HG02973 (cell line): ENCODE data around the gene DROSHA.
"Not testable (repeated sequence)": the region's sequence is repeated elsewhere in the genome, so short reads cannot be mapped to it uniquely, and the experiment has no call there.

Experiments
- ATAC-seq: cut with Tn5 transposase; IDR thresholded peaks from one replicate; pipeline ENCODE4 v1.9.1; 2021; ENCODE audit warnings: moderate library complexity; ENCODE audit not compliant: unreplicated experiment

DROSHA gene

DNA sequence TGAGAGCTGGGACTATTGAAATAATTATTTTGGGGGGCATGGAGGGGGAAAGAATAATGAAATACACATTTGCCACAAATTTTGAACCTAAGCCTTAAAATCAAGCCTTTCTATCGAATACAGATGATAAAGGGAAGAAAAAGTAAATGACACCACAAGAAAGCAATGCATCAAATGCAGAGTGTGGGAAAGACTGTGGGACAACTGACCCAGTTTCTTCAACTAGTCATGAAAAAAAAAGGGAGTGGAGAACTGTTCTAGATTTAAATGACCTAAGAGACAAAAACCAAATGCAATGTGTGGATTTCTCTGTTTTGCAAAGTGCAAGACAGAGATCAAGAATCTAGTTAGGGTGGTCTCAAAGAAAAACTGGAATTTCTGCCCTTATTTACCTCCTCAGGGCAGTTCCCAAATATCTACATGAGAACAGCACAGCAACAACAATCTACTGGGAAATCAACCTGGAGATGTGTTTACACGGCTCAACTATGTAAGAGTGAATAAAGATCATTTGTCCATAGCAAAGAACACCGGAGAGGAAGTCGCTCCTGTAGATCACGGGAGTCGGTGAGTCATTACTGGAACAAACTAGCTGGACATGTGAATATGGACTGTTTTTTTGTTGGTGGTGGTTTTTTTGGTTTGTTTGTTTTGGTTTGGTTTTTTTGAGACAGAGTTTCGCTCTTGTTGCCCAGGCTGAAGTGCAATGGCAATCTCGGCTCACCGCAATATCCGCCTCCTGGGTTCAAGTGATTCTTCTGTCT is 145.9 kb downstream of the DROSHA start:
- no peak for ATAC-seq

GRCh38 chr5:31383734-31384133 is 148.2 kb downstream of the DROSHA start:
- ATAC-seq: no peak

DNA sequence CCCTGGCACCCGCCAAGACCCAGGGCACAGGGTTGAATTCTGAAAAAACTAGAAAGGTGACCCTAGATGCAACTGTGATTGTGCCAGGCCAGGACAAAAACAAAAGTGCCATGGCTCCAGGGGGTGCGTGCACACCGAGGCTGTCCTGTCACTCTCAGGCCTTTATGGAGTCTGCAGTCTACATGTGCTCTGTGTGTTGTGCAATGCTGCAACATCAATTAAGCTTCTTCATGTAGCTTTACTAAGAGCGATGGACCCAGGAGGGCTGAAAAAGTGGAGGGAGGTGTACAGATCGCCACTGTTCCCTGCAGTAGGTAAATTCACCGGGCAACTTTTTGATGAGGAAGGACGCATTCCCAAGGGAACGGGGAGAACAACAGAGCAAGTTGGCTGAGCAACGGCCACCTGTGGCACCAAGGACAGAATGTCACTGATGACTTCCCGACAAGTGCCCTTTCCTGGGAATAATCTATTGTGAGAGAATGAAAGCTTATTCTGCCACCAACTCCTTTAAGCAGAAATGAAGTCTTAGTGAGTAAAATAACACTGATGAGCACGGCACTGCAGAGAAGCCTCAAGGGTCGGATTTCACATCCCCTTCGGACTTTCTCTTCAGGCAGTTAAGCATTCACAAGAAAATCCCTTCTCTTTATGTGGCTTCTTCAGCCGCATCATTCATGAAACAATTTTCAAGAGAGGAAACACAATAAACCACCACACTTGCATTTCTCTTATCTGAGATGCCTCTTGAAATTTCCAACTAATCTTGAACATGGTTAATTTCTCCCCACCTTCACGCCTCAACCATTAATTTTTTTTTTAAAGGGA is 149.6 kb downstream of the DROSHA start:
- ATAC-seq: no peak

GRCh38 chr5:31381299-31381698 is 150.6 kb downstream of the DROSHA start:
- no peak for ATAC-seq

GRCh38 chr5:31380049-31380448 is 151.8 kb downstream of the DROSHA start:
- no peak for ATAC-seq

DNA sequence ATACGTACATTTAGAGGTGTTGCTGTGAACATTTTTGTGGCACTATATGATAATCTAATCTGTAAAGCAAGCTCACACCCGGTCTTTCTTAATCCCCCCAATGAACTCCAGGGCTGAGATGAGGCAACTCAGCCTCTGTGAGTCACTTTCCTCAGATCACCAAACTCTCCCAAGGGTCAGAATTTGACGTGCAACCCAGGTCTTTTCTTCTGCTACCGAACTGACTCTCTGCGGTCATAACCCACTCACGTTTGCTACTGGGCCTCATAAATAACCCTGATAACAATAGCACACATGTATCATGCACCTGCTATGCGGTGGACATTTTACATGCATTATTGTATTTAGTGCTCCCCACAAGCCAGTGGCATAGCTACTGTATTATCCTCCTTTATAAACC is 153.1 kb downstream of the DROSHA start:
- ATAC-seq: no peak

- ATAC-seq: no peak
Measured at GRCh38 chr5:31378136-31378535, 153.8 kb downstream of the DROSHA start.

DNA sequence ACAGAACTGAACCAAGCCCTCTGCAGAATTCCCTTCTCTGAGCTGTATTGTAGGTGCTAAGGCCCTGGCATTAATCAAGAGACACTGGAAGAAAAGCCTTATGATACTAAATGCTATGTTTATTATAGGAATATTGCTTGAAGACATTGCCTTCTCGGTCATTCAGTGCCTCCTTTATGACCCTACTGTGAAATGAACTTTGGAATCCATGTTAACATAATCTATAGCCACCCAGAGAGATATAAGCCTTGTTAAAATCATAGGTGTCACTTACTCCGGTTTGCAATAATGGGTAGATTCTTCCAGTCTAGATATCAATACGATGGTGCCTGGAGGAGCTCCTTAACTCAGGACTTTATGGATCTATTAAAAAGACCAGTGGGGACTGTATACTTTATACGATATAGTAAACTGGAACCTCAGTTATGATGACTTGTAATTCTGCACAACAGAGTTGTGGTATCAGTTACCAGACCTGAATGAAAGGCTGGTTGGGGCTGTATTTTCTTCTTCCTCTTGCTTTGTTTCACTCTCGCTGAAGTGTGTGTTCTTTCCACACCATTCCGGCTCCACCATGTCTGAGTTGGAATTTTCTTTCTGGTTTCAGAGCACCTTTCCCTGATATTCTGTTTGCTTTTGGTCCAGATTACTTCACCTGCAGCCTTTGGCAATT is 154.5 kb downstream of the DROSHA start:
- ATAC-seq: no peak

GRCh38 chr5:31375999-31376720 is 155.7 kb downstream of the DROSHA start:
- ATAC-seq: no peak

GRCh38 chr5:31372124-31372523 is 159.8 kb downstream of the DROSHA start:
- ATAC-seq: no peak

- no peak for ATAC-seq
Measured at GRCh38 chr5:31366941-31367340, 165.0 kb downstream of the DROSHA start.

DNA sequence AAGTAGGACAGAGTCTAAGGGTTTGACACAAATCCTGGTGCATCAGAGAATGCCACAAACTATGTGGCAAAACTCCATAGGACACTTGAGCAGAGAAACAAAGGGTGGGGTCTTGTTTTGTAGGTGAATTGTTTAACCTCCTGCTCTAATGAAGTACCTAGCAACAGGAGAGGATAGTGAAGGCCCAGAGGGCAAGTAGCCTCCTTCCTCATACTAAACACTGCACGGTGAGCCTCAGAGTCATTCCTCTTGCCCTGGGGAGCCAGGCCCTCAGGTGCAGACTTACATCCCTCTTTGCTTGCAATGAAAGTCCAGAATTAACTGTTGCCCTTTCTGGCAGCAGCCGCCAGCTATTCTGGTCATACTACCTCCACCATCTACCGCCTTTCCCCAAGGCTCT is 166.1 kb downstream of the DROSHA start:
- no peak for ATAC-seq

DNA sequence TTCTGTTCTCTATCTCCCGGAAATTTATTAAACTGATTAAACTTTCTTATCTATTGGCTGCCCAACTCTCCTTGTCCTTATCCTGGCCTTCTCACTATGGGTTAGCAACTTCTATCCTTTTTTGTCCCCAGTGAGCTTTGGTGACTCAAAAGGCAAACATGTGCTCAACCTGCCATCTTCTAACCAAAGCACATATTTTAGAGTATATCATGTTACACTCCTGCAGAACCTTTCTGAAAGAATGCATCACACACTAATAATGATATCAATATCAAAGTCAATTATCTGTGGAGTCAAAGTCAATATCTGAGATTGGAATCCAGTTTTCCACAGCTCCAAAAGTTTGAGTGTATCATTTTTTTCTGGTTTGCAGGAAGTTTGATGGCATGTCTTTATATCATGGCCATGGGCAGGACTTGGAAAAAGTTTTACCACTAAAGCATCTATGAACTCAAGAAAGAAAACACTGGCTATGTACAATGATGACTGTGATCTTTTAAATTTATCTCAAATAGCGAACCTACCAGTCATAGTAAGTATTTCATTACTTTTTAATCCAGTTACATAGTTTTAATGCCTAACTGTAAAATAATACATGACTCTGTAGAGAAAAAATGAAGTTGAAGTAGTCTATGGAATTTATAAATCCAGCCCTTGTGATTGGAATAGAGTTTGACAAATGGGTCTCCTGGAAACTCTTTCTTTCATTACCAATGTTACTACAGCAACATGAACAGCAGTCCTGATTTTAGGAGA is 166.8 kb downstream of the DROSHA start:
- ATAC-seq: no peak

- ATAC-seq: no peak
Measured at GRCh38 chr5:31362931-31363568, 168.8 kb downstream of the DROSHA start.

DNA sequence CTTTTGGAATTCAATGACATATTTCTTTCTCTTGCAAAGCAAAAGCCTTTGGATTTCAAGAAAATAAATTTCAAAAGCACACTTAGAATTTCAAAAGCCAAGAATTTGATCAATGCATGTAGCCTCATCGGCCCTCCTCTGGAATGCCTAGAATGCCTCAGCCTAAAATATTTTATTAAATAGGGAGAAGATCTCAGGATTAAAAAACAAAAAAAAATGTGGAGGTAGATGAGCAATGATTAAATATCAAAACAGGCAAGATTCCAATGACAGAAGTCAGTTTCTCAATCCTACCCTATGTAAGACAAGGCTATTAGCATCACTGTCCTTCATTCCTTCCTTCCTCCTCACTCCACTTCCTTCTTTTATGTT is 169.4 kb downstream of the DROSHA start:
- ATAC-seq: no peak

DNA sequence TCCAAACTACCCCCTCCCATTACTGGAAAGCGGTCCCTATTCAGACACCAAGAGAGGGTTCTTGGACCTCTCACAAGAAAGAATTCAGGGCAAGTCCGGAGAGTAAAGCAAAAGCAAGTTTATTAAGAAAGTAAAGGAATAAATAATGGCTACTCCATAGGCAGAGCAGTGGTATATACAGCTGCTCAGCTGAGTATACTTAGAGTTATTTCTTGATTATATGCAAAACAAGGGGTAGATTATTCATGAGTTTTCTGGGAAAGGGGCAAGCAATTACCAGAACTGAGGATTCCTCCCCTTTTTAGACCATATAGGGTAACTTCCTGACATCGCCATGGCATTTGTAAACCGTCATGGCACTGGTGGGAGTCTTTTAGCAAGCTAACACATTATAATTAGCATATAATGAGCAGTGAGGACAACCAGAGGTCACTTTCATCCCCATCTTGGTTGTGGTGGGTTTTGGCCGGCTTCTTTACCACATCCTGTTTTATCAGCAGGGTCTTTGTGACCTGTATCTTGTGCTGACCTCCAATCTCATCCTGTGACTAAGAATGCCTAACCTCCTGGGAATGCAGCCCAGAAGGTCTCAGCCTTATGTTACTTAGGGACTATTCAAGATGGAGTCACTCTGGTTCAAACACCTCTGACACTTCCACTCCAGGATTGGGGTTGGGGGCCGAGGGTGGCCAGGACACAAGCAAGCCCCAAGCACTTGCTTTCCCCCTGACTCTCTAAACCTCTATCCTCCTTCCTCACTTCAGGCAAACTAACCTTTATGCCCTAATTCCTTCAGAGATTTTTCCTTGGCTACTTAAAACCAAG is 170.0 kb downstream of the DROSHA start:
- not testable (repeated sequence) for ATAC-seq

DNA sequence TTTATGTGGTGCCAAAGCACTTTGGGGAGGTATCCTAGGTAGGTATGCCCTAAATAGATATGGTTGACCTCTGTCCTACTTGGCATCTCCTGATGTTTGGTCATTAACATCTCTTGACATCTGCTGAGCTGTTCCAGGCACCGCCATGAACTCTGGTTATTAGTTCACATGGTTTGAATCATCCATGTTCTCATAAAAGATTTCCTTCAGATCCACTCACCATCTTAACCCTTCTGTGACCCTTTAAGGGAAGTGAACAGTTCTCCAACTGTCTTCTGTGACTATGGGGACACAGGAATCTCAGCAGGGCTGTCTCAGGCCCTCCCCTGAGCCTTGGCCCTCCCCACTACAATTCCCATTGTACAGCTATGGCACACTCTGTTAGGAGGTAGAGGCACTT is 170.7 kb downstream of the DROSHA start:
- no peak for ATAC-seq

- no peak for ATAC-seq
Measured at GRCh38 chr5:31359839-31360238, 172.1 kb downstream of the DROSHA start.

DNA sequence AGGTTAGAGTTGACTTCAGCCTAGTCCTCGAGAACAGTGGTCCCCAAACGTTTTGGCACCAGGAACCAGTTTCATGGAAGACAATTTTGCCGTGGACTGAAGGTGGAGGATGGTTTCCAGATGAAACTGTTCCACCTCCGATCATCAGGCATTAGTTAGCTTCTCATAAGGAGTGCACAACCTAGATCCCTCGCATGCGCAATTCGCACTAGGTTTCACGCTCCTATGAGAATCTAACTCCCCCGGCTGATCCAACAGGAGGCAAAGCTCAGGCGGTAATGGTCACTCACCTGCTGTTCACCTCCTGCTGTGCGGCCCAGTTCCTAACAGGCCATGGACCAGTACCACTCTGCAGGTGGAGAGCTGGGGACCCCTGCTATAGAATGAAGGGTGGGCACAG is 174.9 kb downstream of the DROSHA start:
- no peak for ATAC-seq
